ENCODE data around the gene FBXL22.
A peak's percentile ranks its signal among the peaks of the same experiment; 100 is the strongest.

The FBXL22 gene

GRCh38 chr15:63601704-63602185 lies 4.6 kb downstream of the FBXL22 start:
- Histone ChIP-seq H3K4me1 (ENCODE audit: low read length) (peaks cover 10% of the 10 kb centered on the region; the same call in 1 of the 2 replicates), H3K4me3 (ENCODE audit: low read length) (peak overlapping the region; percentile 96), H3K79me2 (ENCODE audit: low read length) (no peaks in the 10 kb centered on the region; the same call in 1 of the 2 replicates), H3K9me2 (replicated peaks; ENCODE audit: insufficient read depth, low read length) (no peaks in the 10 kb centered on the region), H3F3A (ENCODE audit: insufficient read depth, low read length) (peaks cover 25% of the 10 kb centered on the region), H3K27ac (ENCODE audit: low read length) (peak overlapping the region; percentile 81; the same call in 1 of the 2 replicates), H3K36me3 (replicated peaks; ENCODE audit: insufficient read depth, low read length) (no peaks in the 10 kb centered on the region), H3K9ac (ENCODE audit: low read length) (peak overlapping the region; percentile 90), H3K27me3 (replicated peaks; ENCODE audit: insufficient read depth, low read length) (no peaks in the 10 kb centered on the region), H4K20me1 (ENCODE audit: insufficient read depth, low read length) (no peaks in the 10 kb centered on the region), H2AFZ (ENCODE audit: low read length) (peak overlapping the region; percentile 95; the same call in 1 of the 2 replicates), H3K4me2 (ENCODE audit: low read depth, low read length) (peak overlapping the region; percentile 98), H3K9me3 (replicated peaks; ENCODE audit: insufficient read depth, low read length) (no peaks in the 10 kb centered on the region)
- TF ChIP-seq EZH2phosphoT487 (IDR thresholded peaks at IDR 0.05; ENCODE audit: low read length) (no peak), EZH2 (optimal IDR thresholded peaks at IDR 0.05; ENCODE audit: low read depth, low read length) (no peak), CTCF (IDR thresholded peaks at IDR 0.05; ENCODE audit: low read length) (no peak)
- peak; percentile 61 for DNase-seq

- Histone ChIP-seq H3K4me3 (ENCODE audit: low read length) (no peak overlapping the region), H3K4me1 (ENCODE audit: low read length) (peaks cover 10% of the 10 kb centered on the region; the same call in 1 of the 2 replicates), H3K9me2 (replicated peaks; ENCODE audit: insufficient read depth, low read length) (no peaks in the 10 kb centered on the region), H3K27ac (ENCODE audit: low read length) (no peak overlapping the region), H3F3A (ENCODE audit: insufficient read depth, low read length) (peaks cover 25% of the 10 kb centered on the region), H3K4me2 (ENCODE audit: low read depth, low read length) (no peak overlapping the region), H3K36me3 (replicated peaks; ENCODE audit: insufficient read depth, low read length) (no peaks in the 10 kb centered on the region), H2AFZ (ENCODE audit: low read length) (no peak overlapping the region), H3K27me3 (replicated peaks; ENCODE audit: insufficient read depth, low read length) (no peaks in the 10 kb centered on the region), H3K9ac (ENCODE audit: low read length) (no peak overlapping the region), H3K9me3 (replicated peaks; ENCODE audit: insufficient read depth, low read length) (no peaks in the 10 kb centered on the region), H3K79me2 (ENCODE audit: low read length) (no peaks in the 10 kb centered on the region), H4K20me1 (ENCODE audit: insufficient read depth, low read length) (no peaks in the 10 kb centered on the region)
- TF ChIP-seq EZH2phosphoT487 (IDR thresholded peaks at IDR 0.05; ENCODE audit: low read length) (no peak), CTCF (IDR thresholded peaks at IDR 0.05; ENCODE audit: low read length) (no peak), EZH2 (optimal IDR thresholded peaks at IDR 0.05; ENCODE audit: low read depth, low read length) (no peak)
- no peak for DNase-seq
These were observed 5.4 kb downstream of the FBXL22 start for GRCh38 chr15:63602595-63602994.

GRCh38 chr15:63603516-63603915 lies 6.3 kb downstream of the FBXL22 start:
- peaks cover 25% of the 10 kb centered on the region for H3F3A ChIP-seq (ENCODE audit: insufficient read depth, low read length)
- H2AFZ ChIP-seq (ENCODE audit: low read length) = no peak overlapping the region
- no peaks in the 10 kb centered on the region for H3K79me2 ChIP-seq (ENCODE audit: low read length)
- no peaks in the 10 kb centered on the region for H3K36me3 ChIP-seq (replicated peaks; ENCODE audit: insufficient read depth, low read length)
- H3K4me3 ChIP-seq (ENCODE audit: low read length) = no peak overlapping the region
- no peak overlapping the region for H3K4me2 ChIP-seq (ENCODE audit: low read depth, low read length)
- H3K9me2 ChIP-seq (replicated peaks; ENCODE audit: insufficient read depth, low read length) = no peaks in the 10 kb centered on the region
- no peaks in the 10 kb centered on the region for H3K27me3 ChIP-seq (replicated peaks; ENCODE audit: insufficient read depth, low read length)
- H3K9me3 ChIP-seq (replicated peaks; ENCODE audit: insufficient read depth, low read length) = no peaks in the 10 kb centered on the region
- TF ChIP-seq CTCF (IDR thresholded peaks at IDR 0.05; ENCODE audit: low read length) (no peak), EZH2 (optimal IDR thresholded peaks at IDR 0.05; ENCODE audit: low read depth, low read length) (no peak), EZH2phosphoT487 (IDR thresholded peaks at IDR 0.05; ENCODE audit: low read length) (no peak)
- H3K4me1 ChIP-seq (ENCODE audit: low read length) = peaks cover 10% of the 10 kb centered on the region; the same call in 1 of the 2 replicates
- H3K9ac ChIP-seq (ENCODE audit: low read length) = no peak overlapping the region
- no peak overlapping the region for H3K27ac ChIP-seq (ENCODE audit: low read length)
- H4K20me1 ChIP-seq (ENCODE audit: insufficient read depth, low read length) = no peaks in the 10 kb centered on the region
- DNase-seq = no peak
